Neural cell (in vitro differentiated cells): ENCODE measurements around the gene CYP4Z1.

Experiments used
- CTCF ChIP-seq: fragments of 450-650 bp; IDR thresholded peaks from 2 replicates; pipeline ENCODE4 v1.5.1; 2014; ENCODE audit warnings: antibody characterized with exemption, mild to moderate bottlenecking, moderate library complexity; ENCODE audit not compliant: poor library complexity, severe bottlenecking
- RAD21 ChIP-seq: fragments of 450-650 bp; conservative IDR thresholded peaks from 2 replicates; pipeline ENCODE4 v1.6.1; 2014; ENCODE audit warnings: antibody characterized with exemption, mild to moderate bottlenecking, moderate library complexity
- TAF1 ChIP-seq: IDR thresholded peaks from 2 replicates; pipeline ENCODE4 v1.6.1; 2012; ENCODE audit warnings: low read depth

GRCh38 chr1:47147047-47147785 is 80.2 kb downstream of the CYP4Z1 start:
- no peak for TF ChIP-seq CTCF
- no peak for TF ChIP-seq RAD21
- TF ChIP-seq TAF1, result no peak
